GM10266 (cell line): ENCODE data around the gene CASTOR1.

Source experiments
- DNase-seq: peaks from one replicate; pipeline ENCODE4 v3.0.0; 2012; ENCODE audit errors: extremely low spot score
- CTCF ChIP-seq: IDR thresholded peaks from 2 replicates; pipeline ENCODE4 v1.5.1; 2012; ENCODE audit warnings: mild to moderate bottlenecking, low read depth; ENCODE audit not compliant: control insufficient read depth, insufficient read depth; ENCODE audit errors: missing control alignments

CASTOR1 gene

GRCh38 chr22:30241576-30242371 is 47.5 kb downstream of the CASTOR1 start:
- DNase-seq: no peak
- TF ChIP-seq CTCF: no peak

DNA sequence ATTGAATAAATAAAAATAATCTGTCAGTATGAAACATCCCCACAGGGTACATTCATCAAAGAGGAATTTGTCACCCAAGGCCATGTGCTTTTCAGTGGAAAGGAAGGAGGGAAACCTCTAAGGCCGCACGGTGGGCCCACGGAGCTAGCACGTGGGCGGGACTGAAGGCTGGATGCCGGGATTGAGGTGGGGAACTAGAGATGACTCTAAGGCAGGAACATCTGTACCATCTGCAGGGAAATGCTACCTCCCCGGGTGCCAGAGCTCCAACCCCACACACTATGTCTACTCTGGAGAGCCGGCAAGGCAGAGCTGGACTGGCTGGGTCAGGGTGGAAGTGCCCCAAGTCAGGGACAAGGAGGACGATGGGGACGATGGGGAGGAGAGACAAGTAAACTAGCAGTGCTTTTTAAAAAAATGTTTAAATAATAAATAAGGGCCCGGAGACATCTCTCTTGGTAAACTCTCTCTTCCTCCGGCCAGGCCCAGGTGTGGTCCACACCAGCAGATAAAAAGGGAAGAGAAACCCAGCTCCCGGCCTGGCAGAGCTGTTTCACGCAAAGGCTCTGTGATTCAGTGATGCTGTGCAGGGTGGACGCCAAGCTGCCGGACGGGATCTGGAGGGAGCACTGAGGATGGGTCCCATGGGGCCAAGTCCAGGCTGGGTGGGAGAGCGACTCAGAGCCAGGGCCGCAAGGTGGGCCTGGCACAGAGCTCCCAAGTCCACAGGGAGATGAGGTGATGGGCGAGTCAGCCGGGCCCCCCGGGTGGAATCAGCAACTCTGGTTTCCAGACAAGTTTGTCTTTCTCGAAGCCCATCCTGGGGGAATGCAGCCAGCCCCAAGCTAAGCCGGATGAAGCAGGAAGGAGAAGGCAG is 48.5 kb downstream of the CASTOR1 start:
- no peak for TF ChIP-seq CTCF
- DNase-seq: no peak

DNA sequence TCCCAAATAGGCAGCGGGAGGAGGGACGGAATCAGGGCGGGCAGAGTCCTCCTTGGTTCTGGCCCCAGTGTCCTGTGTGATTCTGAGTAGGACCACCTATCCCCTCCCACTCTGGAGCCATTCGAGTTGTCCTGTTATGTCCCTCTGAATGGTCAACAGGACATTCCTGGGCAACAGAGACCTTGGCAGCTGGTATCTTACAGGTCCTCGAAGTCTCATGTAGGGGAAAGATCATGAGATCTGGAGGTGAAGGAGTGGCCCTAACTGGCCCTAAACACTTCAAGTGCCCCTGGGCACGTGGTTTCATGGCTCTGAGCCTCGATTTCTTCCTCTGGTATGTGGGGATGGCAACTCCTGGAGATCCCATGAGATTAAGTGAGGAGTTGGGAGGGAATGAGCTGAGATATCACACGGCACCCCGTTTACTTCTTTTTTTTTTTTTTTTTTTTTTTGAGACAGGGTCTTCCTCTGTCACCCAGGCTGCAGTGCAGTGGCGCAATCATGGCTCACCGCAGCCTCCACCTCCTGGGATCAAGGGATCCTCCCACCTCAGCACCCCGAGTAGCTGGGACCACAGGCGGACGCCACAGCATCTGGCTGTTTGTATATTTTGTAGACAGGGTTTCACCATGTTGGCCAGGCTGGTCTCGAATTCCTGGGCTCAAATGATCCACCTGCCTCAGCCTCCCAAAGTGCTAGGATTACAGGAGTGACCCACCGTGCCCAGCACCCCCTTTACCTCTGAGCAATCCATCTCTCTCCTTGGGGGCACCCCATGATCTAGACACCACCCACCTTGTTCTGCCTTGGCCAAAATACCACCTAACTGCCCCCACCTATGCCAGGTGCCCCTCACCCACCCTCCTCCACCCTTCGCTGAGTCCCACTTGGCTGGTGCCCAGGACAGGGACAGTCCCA is 49.6 kb downstream of the CASTOR1 start:
- DNase-seq: no peak
- TF ChIP-seq CTCF: no peak

DNA sequence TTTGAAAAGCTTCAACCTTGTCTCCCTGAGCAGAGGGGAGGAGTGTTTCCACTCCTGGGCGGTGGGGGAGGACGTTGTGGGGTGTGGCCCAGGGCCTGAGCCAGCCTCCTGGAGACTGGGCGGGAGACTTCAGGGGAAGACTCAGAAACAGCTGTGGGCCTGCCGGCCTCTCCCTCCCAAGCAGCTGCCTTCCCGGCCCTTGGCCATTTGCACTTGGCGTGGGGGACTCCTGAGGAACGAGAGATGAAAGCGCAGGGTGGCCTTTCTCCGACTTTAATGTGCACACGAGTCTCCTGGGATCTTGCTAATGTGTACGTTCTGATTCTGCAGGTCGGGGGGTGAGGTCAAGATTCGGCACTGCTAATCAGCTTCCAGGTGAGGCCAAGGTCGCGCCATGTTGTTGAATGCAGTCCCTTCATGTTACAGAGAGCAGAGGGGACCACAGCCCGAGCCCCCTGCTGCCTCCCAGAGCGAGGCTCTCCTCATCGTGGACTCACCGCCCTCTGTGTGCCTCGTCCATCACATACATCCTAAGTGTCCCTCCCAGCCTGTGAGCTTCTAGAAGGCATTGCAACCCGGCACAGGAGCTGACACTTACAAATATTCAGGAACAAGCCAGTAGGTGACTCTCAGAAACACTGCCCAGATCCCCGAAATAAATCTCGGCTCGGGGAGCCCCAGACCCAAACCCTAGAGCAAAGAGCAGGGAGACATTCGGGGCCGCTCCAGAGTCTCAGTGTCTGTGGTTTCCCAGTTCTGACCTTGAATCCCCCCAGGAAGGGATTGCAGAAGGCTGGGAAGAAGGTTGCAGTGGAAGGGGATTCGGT is 50.4 kb downstream of the CASTOR1 start:
- DNase-seq: no peak
- TF ChIP-seq CTCF: no peak

- TF ChIP-seq CTCF: no peak
Observed at GRCh38 chr22:30238136-30238535, 51.2 kb downstream of the CASTOR1 start.

GRCh38 chr22:30236875-30237274 is 52.4 kb downstream of the CASTOR1 start:
- no peak for DNase-seq
- no peak for TF ChIP-seq CTCF

More at GRCh38 chr22:30238136-30238535, 51.2 kb downstream of the CASTOR1 start:
- DNase-seq: no peak
